GM21360 (cell line): ENCODE measurements around the gene RACGAP1.

ENCODE experiments used
- ATAC-seq: cut with Tn5 transposase; IDR thresholded peaks from one replicate; pipeline ENCODE4 v1.9.1; 2021; ENCODE audit warnings: mild to moderate bottlenecking, moderate library complexity; ENCODE audit not compliant: unreplicated experiment

RACGAP1 gene

DNA sequence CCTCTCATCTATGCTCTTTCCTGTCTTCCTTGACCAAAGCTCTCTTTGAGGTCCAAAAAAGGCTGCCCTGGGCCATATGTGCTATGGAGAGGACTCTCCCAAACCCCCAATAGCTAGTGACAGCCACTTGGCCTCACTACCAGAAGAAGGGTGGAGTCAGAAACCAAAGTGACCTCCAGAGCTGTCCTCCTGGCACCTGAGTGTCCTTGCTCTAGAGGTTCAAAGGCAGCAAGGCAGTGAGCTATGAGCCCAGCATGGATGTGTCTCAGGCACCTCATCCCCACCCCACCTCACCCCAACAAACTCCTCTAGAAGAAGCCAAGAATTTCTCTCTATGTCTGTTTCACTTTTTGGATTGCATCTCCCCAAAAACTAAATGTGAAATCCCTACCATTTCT is 67.7 kb downstream of the RACGAP1 start:
- no peak for ATAC-seq

DNA sequence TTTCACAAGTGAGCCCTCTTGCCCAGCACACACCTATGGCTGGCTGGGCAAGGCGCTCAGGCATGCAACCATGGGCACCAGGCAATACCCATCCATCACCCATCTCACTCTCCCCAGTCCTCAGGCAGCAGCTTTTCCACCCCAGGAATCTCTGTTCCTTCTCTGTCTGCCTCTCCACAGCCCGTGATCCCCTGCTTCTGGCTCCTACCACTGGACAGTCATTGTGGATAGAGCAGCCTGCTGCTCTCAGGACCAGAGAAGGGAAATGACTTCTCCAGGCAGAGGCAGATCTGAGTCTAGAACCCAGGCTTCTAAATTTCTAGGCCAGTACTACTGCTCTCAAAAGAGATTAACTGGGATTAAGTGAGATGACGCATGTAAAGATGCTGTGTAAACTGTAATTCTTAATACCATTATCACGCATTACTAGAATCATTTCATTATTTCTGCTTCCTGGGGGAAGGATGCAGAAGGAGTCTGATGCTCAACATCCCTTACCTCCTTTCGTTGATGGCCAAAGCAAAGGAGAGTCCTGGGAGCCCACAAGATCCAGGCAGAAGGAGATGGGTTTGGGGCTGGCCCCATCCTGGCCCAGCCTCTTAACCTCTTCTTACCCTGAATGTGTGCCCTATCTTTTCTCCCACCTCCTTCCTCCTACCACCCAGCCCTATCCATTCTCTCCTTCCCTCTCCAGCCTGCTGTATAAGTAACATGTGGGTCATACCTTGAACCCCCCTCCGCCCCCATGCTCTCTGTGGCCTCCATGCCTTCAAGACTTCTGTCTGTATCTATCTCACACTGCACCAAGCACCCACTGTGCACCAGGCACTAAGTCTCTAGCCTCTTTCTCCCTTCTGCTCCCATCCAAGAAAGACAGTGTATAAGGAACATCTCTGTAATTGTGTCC is 68.4 kb downstream of the RACGAP1 start:
- ATAC-seq: no peak

DNA sequence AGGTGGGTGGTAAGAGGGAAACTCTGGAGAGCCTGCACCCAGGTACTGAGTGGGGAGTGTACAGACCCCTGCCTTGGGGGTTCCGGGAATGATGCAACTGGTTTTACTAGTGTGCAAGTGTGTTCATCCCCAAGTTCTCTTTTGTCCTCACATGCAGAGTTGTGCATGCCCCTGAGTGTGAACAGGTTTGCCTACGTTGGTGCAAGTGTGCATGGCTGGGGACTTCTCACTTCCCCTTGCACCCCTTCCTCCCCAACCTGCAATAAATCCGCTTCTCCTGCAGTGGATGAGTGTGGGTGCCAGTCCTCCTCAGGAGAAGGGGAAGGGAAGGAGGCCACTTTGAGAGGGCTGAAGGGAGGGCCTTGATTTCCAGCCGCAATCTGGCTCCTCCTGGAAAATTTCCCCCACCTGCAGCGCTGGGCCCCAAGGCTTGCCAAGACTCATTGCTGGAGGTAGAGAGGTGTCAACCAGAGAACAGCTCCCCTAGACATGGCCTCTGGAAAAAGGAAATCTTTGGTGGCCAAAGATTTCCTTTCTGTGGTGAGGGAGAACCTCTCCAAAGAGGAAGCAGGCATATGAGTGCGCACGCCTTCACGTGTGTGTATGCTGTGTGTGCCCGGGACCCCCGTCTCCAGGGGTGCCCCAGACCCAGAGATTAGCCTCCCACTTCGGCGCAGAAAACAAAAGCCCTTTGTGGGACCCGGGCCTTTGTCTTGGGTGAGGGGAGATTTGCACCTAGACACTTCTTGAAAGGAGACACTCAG is 69.2 kb downstream of the RACGAP1 start:
- ATAC-seq: no peak

- ATAC-seq: no peak
These were observed 70.1 kb downstream of the RACGAP1 start for GRCh38 chr12:49954863-49955830.

GRCh38 chr12:49953961-49954846 is 71.1 kb downstream of the RACGAP1 start:
- no peak for ATAC-seq

DNA sequence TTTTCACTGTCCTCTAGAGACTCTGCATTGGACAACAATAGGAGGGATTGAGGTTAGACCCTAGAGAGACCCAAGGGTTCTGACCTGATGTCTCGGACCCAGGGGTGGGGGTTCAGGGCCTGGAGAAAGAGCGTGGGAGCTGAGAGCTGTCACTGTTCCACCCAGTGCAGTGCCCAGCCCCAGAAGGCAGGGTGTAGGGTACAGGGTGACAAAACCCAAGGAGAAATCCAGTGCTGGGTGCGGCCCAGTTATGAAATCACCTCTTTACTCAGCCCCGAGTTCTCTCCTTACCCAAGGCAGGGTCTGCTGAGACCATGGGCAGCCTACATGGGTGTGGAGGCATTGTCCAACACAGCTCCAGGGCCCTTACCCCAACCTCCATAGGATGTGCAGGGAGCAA is 72.1 kb downstream of the RACGAP1 start:
- no peak for ATAC-seq

DNA sequence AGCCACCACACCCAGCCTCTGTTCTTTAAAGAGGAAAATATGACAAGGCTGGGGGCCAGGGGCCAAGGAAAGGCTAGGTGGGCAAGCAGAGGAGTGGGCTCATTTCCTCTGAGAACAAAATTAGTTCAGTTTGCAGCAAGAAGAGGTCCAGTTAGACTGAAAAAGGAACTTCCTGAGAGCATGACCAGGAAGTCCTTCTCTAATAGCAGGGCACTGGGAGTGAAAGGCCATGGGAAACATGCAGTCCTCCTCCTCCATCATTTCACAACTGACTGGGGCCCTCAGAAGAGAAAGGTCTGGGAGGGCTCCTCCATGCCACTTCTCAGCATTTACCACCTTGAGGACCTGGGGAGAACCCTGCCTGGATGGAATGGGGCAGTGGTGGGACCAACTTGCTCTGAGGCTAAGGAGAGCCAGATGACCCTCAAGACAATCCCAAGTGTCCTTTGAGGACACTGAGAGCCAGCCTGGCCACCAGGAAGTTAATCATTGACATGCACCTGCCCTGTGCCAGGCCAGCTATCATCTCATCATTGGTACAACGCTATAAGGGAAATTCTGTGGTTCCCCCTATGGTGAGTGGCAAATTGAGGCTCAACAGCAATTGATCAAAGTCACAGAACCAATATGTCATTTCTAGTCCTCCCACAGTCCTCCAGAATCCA is 72.8 kb downstream of the RACGAP1 start:
- no peak for ATAC-seq

DNA sequence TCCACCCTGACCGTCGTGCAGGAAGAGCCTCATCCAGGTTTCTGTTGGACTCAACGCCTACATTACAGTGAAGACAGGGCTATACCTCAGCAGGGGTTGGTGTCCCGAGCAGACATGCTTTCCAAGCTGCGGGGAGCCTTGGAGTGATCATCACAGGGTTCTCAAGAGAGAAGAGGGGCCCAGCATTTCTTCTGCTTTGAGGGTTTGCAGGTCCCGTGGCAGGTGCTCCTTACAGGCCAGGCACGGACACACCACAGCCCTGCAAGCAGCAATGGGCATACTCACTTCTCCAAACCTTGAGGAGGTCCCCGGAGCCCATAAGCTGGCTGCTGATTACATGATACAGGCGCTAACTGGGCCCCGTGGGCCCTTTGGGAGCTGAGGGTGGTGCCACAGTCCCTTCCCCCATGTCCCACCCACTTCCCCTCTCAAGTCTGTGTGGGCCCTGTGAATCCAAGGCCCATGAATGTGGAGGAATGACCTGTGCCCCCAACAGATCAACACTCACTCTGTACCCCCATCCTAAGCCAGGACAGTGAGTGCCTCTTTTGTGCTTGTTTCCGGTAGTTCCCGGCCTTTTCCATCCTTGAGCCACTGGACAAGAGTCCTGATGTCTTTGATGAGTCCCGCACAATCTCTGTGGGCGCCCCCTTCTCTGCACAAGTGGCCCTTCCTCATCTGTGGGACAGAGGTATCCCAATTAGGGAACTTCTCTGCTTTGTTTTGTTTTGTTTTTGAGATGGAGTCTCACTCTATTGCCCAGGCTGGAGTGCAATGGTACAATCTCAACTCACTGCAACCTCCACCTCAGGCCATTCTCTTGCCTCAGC is 73.7 kb downstream of the RACGAP1 start:
- ATAC-seq: no peak

DNA sequence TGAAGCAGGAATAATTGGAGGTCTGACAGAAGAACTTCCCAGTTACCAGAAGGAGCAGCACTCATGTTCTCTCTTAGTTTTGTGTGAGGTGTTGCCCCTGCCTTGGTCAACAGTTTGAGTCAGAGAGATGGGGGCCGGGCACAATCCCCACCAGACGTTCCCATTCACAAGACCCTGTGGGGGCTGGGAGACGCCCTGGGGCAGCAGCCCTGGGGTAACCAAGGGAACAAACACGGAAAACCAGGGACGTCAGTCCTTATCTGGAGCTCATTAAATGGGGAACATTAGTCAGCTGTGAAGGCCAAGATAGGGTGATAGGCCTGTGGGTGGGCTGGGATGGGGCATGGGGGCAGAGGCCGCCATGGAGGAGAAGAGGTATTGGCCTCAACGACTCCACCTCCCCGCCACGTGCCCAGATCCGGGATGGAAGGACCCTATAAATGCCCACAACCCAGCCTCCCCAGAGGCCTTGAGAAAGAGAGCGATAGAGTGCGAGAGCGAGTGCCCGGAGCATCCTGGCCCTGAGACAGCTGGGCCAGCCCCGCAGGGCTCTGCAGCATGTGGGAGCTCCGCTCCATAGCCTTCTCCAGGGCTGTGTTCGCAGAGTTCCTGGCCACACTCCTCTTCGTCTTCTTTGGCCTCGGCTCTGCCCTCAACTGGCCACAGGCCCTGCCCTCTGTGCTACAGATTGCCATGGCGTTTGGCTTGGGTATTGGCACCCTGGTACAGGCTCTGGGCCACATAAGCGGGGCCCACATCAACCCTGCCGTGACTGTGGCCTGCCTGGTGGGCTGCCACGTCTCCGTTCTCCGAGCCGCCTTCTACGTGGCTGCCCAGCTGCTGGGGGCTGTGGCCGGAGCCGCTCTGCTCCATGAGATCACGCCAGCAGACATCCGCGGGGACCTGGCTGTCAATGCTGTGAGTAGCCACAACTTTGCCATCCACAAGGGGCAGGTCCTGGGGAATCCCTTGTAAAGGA is 74.7 kb downstream of the RACGAP1 start, which contains the start of gene AQP2:
Gene AQP2, plus strand, starts transcription at position 465 of the 979 bp plus-strand sequence. Its CDS starts 94 bp downstream, at position 559.
- no peak for ATAC-seq

DNA sequence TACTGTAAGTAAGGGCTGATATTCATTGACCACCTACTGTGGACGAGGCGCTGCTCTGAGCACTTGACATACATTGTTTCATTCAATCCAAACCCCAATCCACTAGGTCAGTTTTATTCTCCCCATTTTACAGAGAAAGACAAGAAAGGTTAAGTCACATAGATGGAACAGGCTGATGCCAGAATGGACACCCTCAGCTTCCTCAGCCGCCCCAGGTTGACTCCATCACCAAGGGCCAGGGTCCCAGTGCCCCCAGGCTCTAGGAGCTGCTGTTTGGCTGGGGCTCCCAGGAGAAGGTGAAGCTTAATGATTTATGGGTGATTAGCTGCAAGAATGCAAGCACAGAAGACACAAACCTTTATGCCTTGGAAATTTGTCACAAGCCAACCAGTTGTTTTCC is 75.4 kb downstream of the RACGAP1 start:
- no peak for ATAC-seq

GRCh38 chr12:49948866-49949845 is 76.1 kb downstream of the RACGAP1 start:
- no peak for ATAC-seq

- ATAC-seq: no peak
These were observed 77.6 kb downstream of the RACGAP1 start for GRCh38 chr12:49947593-49948226.

- no peak for ATAC-seq
These were observed 78.8 kb downstream of the RACGAP1 start for GRCh38 chr12:49946497-49946896.

GRCh38 chr12:49946086-49946485 is 79.2 kb downstream of the RACGAP1 start:
- no peak for ATAC-seq

DNA sequence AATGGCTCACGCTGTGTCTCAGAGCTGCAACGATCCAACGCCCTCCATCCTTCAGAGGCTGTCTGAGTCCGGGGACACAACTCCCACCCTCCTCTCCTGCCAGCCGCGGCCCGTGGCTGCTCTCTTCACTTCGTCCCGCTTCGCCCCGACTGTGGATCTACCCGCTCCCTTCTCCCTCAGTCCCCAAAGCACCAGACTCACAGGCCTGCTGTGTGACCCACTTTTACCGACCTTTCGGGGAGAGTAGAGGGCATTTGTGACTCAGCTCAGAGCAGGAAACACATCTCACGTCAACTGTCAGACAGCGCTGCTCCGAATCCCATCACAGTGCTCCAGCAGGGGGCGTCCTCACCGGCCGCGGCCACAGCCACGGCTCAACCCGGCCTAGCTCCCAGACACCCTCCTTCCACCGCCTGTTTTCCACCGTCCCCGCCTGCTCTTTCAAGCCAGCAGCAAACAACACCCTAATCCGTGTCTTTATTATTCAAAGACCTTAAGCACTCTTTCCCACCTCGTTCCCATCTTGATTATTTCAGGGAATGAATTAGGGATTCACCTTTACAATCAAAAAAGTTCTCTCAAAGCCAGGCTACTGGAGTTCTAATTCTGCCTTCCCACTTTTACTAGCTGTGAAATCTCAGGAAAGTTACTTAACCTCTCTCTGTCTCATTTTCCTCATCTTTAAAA is 79.8 kb downstream of the RACGAP1 start:
- peak; percentile 73 for ATAC-seq
